HEK293T (cell line): ENCODE data around the gene DCST2.

Experiments
- CTCF ChIA-PET: fragments of 350-600 bp; formaldehyde crosslinking; extraction: SDS; loops from one replicate; lab custom pipeline; 2021; ENCODE audit warnings: antibody characterized with exemption, inconsistent platforms; lab: Yijun Ruan, JAX
- POLR2A ChIA-PET: fragments of 350-600 bp; formaldehyde crosslinking; extraction: SDS; loops from one replicate; lab custom pipeline; 2020; ENCODE audit warnings: antibody characterized with exemption, inconsistent platforms; lab: Yijun Ruan, JAX
- DNase-seq: peaks from one replicate; pipeline ENCODE4 v3.0.0; 2012; ENCODE audit warnings: mixed read lengths; ENCODE audit errors: extremely low spot score
- ARNT ChIP-seq: fragments of 450-650 bp; IDR thresholded peaks from 2 replicates; pipeline ENCODE4 v1.6.1; 2017; ENCODE audit warnings: mild to moderate bottlenecking
- BHLHE40 ChIP-seq: fragments of 450-650 bp; IDR thresholded peaks from 2 replicates; pipeline ENCODE4 v1.6.1; 2016; ENCODE audit warnings: mild to moderate bottlenecking, moderate library complexity, borderline replicate concordance
- CTBP1 ChIP-seq: fragments of 450-650 bp; IDR thresholded peaks from 2 replicates; pipeline ENCODE4 v1.6.1; 2016; ENCODE audit warnings: borderline replicate concordance
- ELF4 ChIP-seq: fragments of 450-650 bp; IDR thresholded peaks from 2 replicates; pipeline ENCODE4 v1.6.1; 2017; ENCODE audit warnings: antibody characterized with exemption
- FOXA1 ChIP-seq: fragments of 450-650 bp; IDR thresholded peaks from 2 replicates; pipeline ENCODE4 v1.6.1; 2016; ENCODE audit warnings: mild to moderate bottlenecking
- FOXK2 ChIP-seq: fragments of 450-650 bp; IDR thresholded peaks from 2 replicates; pipeline ENCODE4 v1.6.1; 2016; ENCODE audit warnings: mild to moderate bottlenecking
- FOXM1 ChIP-seq: fragments of 450-650 bp; IDR thresholded peaks from 2 replicates; pipeline ENCODE4 v1.6.1; 2017; ENCODE audit warnings: mild to moderate bottlenecking, borderline replicate concordance
- HDGF ChIP-seq: fragments of 450-650 bp; IDR thresholded peaks from 2 replicates; pipeline ENCODE4 v1.6.1; 2017; ENCODE audit warnings: antibody characterized with exemption, borderline replicate concordance
- L3MBTL2 ChIP-seq: fragments of 450-650 bp; conservative IDR thresholded peaks from 2 replicates; pipeline ENCODE4 v1.6.1; 2016; ENCODE audit warnings: mild to moderate bottlenecking
- LEF1 ChIP-seq: fragments of 450-650 bp; IDR thresholded peaks from 2 replicates; pipeline ENCODE4 v1.6.1; 2017; ENCODE audit warnings: mild to moderate bottlenecking, borderline replicate concordance
- NFRKB ChIP-seq: fragments of 450-650 bp; IDR thresholded peaks from 2 replicates; pipeline ENCODE4 v1.6.1; 2016; ENCODE audit warnings: mild to moderate bottlenecking, moderate library complexity
- SP1 ChIP-seq: fragments of 450-650 bp; IDR thresholded peaks from 2 replicates; pipeline ENCODE4 v1.6.1; 2017
- SUZ12 ChIP-seq: fragments of 450-650 bp; IDR thresholded peaks from 2 replicates; pipeline ENCODE4 v1.6.1; 2016; ENCODE audit warnings: mild to moderate bottlenecking
- TARDBP ChIP-seq: fragments of 450-650 bp; IDR thresholded peaks from 2 replicates; pipeline ENCODE4 v1.6.1; 2016
- ZNF384 ChIP-seq: fragments of 450-650 bp; IDR thresholded peaks from 2 replicates; pipeline ENCODE4 v1.6.1; 2016
- TF ChIP-seq, protein P1 (sequence below): fragments of 450-650 bp; IDR thresholded peaks from 2 replicates; pipeline ENCODE4 v1.6.1; 2016

Gene DCST2

DNA sequence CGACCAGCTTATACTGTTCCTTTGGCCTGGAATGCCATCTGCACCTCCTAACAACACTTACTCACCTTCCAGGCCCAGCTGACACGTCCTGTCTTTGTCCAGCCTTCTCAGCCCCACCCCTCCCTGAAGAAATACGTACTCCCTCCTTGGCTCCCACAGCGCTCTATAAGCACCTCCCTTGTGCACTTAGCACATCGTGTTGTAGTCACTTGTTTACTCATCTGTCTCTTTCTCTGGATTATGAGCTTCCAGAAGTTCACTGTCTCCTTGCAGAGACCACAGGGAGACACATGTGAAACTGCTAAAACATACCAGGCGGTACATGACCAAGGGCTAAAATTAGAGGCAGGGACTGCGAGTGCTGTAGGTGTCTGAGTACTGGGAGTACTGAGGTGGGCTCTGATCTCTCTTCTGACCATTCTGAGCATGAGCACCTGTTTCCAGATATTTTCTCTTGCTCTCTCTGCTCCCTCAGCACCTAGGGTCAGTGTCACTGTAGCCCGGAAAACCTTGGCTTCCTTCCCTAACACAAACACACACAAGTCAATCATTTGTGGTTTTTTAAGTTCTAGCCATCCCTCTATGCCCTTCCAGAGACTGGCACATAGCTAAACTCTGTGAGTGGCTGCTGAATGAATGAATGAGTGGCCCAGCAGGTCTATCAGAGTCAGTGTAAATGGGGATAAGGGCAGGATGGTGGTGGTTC, 5.2 kb upstream of the DCST2 start:
- no peak for TF ChIP-seq ELF4
- TF ChIP-seq SP1, result no peak
- TF ChIP-seq L3MBTL2, result no peak
- TF ChIP-seq NFRKB, result no peak
- no peak for TF ChIP-seq FOXK2
- TF ChIP-seq CTBP1, result no peak
- TF ChIP-seq SUZ12, result no peak
- no peak for TF ChIP-seq ARNT
- no peak for TF ChIP-seq FOXM1
- TF ChIP-seq, protein P1, sequence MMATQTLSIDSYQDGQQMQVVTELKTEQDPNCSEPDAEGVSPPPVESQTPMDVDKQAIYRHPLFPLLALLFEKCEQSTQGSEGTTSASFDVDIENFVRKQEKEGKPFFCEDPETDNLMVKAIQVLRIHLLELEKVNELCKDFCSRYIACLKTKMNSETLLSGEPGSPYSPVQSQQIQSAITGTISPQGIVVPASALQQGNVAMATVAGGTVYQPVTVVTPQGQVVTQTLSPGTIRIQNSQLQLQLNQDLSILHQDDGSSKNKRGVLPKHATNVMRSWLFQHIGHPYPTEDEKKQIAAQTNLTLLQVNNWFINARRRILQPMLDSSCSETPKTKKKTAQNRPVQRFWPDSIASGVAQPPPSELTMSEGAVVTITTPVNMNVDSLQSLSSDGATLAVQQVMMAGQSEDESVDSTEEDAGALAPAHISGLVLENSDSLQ, result no peak
- TF ChIP-seq FOXA1, result no peak
- TF ChIP-seq ZNF384, result no peak
- ChIA-PET CTCF (interaction anchor here (1.5 kb wide), 1 partner anchor 21 kb away, joined by 4 read pairs; no protein-coding TSS in a partner anchor), POLR2A (interaction anchor here (1.1 to 1.5 kb wide), 2 partner anchors 13 to 39 kb away, joined by 3 to 4 read pairs; partner anchors contain the start of gene ADAM15)
- DNase-seq, result no peak

GRCh38 chr1:155037851-155038441, 4.4 kb upstream of the DCST2 start:
- DNase-seq, result no peak
- TF ChIP-seq TARDBP, result no peak
- TF ChIP-seq FOXA1, result no peak
- TF ChIP-seq SP1, result no peak
- TF ChIP-seq BHLHE40, result no peak
- TF ChIP-seq SUZ12, result no peak
- TF ChIP-seq ELF4, result no peak
- TF ChIP-seq NFRKB, result no peak
- TF ChIP-seq CTBP1, result no peak
- ChIA-PET CTCF (interaction anchor here (0.5 to 1.5 kb wide), 3 partner anchors 12 to 20 kb away, joined by 3 to 4 read pairs (median 4); no protein-coding TSS in a partner anchor), POLR2A (interaction anchor here (1.1 to 1.5 kb wide), 2 partner anchors 14 to 38 kb away, joined by 3 to 4 read pairs; partner anchors contain the start of gene ADAM15)

GRCh38 chr1:155037043-155037442, 3.5 kb upstream of the DCST2 start:
- POLR2A ChIA-PET, result interaction anchor here (1.5 kb wide), 1 partner anchor 37 kb away, joined by 4 read pairs; no protein-coding TSS in a partner anchor
- no peak for DNase-seq
- CTCF ChIA-PET, result interaction anchor here (0.5 to 1.4 kb wide), 2 partner anchors 13 to 20 kb away, joined by 3 to 4 read pairs; no protein-coding TSS in a partner anchor
- no peak for TF ChIP-seq LEF1
- TF ChIP-seq SUZ12, result no peak
- TF ChIP-seq NFRKB, result no peak
- no peak for TF ChIP-seq L3MBTL2
- TF ChIP-seq TARDBP, result no peak
- TF ChIP-seq FOXM1, result no peak
- no peak for TF ChIP-seq ZNF384
- no peak for TF ChIP-seq HDGF

- POLR2A ChIA-PET, result no interaction called here
- CTCF ChIA-PET, result interaction anchor here (1.2 to 3.5 kb wide), 2 partner anchors 9 to 18 kb away, joined by 3 to 12 read pairs; no protein-coding TSS in a partner anchor
- TF ChIP-seq ARNT, result no peak
- DNase-seq, result no peak
These were observed 2.4 kb upstream of the DCST2 start for GRCh38 chr1:155035936-155036335.

GRCh38 chr1:155034318-155035208, 982 bp upstream of the DCST2 start:
- CTCF ChIA-PET, result interaction anchor here (3.5 kb wide), 1 partner anchor 17 kb away, joined by 12 read pairs; no protein-coding TSS in a partner anchor
- POLR2A ChIA-PET, result no interaction called here
- DNase-seq, result no peak
- TF ChIP-seq FOXM1 (no peak), CTBP1 (no peak), BHLHE40 (no peak), FOXA1 (no peak)

DNA sequence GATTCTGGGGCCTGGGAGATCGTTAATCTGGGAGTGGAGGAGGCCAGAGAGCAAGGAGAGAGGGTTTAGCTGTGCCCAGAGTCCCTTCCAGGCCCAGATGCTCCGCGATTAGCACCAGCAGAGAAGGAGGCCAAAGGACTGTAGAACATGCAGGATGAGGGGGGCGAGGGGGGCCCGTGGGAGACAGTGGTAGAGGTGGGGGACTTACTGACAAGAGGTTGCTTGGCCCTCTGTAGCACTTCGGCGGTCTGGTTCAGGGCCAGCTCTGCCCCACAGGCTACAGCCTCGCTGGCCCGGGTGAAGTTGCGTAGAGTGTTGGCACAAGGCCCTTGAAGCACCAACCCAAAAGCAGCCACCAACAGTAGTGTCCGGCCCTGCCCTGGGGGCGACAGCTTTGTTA, 695 bp downstream of the DCST2 start:
- no peak for DNase-seq
- TF ChIP-seq NFRKB (no peak), LEF1 (no peak), BHLHE40 (no peak), ARNT (no peak), FOXM1 (no peak), HDGF (no peak), ZNF384 (no peak), L3MBTL2 (no peak), ELF4 (no peak), SP1 (no peak), CTBP1 (no peak), FOXK2 (no peak)
- ChIA-PET CTCF (interaction anchor here (3.5 kb wide), 1 partner anchor 15 kb away, joined by 12 read pairs; no protein-coding TSS in a partner anchor), POLR2A (no interaction called here)

DNA sequence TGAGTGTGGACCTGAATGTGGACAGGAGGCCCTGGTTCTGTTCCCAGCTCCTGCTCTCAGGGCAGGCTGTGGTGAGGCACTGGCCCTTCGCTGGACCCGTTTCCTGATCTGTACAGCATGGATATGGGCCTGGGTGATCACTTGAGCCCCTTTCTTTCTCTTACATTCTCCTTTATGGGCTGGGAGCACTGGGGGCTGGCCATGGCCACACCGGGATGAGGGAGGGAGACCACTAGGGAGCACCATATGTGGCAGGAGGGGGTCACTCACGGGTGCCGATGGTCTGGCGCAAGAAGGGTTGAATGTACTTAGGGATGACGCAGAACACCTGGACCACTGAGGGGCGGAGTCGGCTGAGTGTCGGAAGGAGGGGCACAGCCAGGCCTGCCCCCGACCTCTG, 2.7 kb downstream of the DCST2 start:
- DNase-seq, result no peak
- TF ChIP-seq L3MBTL2, result no peak
- TF ChIP-seq CTBP1, result no peak
- no peak for TF ChIP-seq HDGF
- no peak for TF ChIP-seq ARNT
- no peak for TF ChIP-seq SP1
- no peak for TF ChIP-seq BHLHE40
- TF ChIP-seq, protein P1, result no peak
- TF ChIP-seq TARDBP, result no peak
- TF ChIP-seq ZNF384, result no peak
- TF ChIP-seq FOXK2, result no peak
- TF ChIP-seq ELF4, result no peak
- ChIA-PET POLR2A (no interaction called here), CTCF (interaction anchor here (0.8 kb wide), 1 partner anchor 13 kb away, joined by 4 read pairs; no protein-coding TSS in a partner anchor)
